Activated T-cell treated with anti-CD3 and anti-CD28 coated beads, Interleukin-2, amount 50 U/mL, for 72 hours (primary cell): ENCODE measurements around the gene CD24. TPM values are rescaled to one million over a fixed set of nuclear protein-coding genes. Genes with fewer than 3 reads are reported as not detected.

Experiments
- ATAC-seq, 2 donors: fragments of 150-1000 bp; cut with Tn5 transposase; replicated peaks in 1 of 2; 2 replicates each; pipeline ENCODE4 v1.10.0; 2021; ENCODE audit warnings: moderate library complexity in 2 of 2, mild to moderate bottlenecking in 1 of 2
- DNase-seq, 2 donors: peaks; one replicate each; pipeline ENCODE4 v3.0.0; 2021 to 2022; ENCODE audit warnings: mixed read lengths in 1 of 2
- H3K27ac Mint-ChIP-seq: one replicate; pipeline ENCODE4 v1.8.0; 2022; ENCODE audit warnings: mild to moderate bottlenecking, moderate library complexity, mixed read lengths
- H3K27me3 Mint-ChIP-seq: one replicate; pipeline ENCODE4 v1.8.0; 2022; ENCODE audit warnings: low read depth, mixed read lengths
- H3K36me3 Mint-ChIP-seq, 2 donors: one replicate each; pipeline ENCODE4 v1.8.0; 2022; ENCODE audit warnings: mixed read lengths in 2 of 2, mild to moderate bottlenecking in 1 of 2; ENCODE audit not compliant: insufficient read depth in 2 of 2
- H3K4me1 Mint-ChIP-seq: one replicate; pipeline ENCODE4 v1.8.0; 2022; ENCODE audit warnings: low read depth, mixed read lengths
- H3K4me3 Mint-ChIP-seq, 2 donors: one replicate each; pipeline ENCODE4 v1.8.0; 2022; ENCODE audit warnings: mild to moderate bottlenecking in 2 of 2, mixed read lengths in 2 of 2, moderate library complexity in 2 of 2
- H3K9me3 Mint-ChIP-seq, 2 donors: one replicate each; pipeline ENCODE4 v1.8.0; 2022; ENCODE audit warnings: mixed read lengths in 2 of 2
- total RNA-seq, 2 donors: library from RNA; stranded (reverse); gene quantifications; one replicate each; pipeline ENCODE4 v1.2.3, GENCODE V29; 2022

The CD24 gene
- total RNA-seq, 2 donors from 2014 or later = 0.34 to 1.3 TPM

GRCh38 chr6:106964099-106964498 lies 10.4 kb downstream of the CD24 start:
- ATAC-seq (no peak), DNase-seq (no peak)
- Mint-ChIP-seq H3K4me1 (no peaks in the 10 kb centered on the region), H3K27ac (no peak overlapping the region), H3K4me3 (no peak overlapping the region), H3K36me3 (no peaks in the 10 kb centered on the region), H3K9me3 (peaks cover 0 to 2% of the 10 kb centered on the region in 2 donors), H3K27me3 (peaks cover 25% of the 10 kb centered on the region)

GRCh38 chr6:106963544-106963943 lies 11.0 kb downstream of the CD24 start:
- no peak overlapping the region for H3K27ac Mint-ChIP-seq
- no peak for DNase-seq
- peaks cover 0 to 2% of the 10 kb centered on the region in 2 donors for H3K9me3 Mint-ChIP-seq
- peaks cover 21% of the 10 kb centered on the region for H3K27me3 Mint-ChIP-seq
- H3K4me3 Mint-ChIP-seq = no peak overlapping the region
- no peaks in the 10 kb centered on the region for H3K4me1 Mint-ChIP-seq
- no peak for ATAC-seq
- no peaks in the 10 kb centered on the region for H3K36me3 Mint-ChIP-seq

GRCh38 chr6:106961801-106962200 lies 12.7 kb downstream of the CD24 start:
- no peaks in the 10 kb centered on the region for H3K36me3 Mint-ChIP-seq

DNA sequence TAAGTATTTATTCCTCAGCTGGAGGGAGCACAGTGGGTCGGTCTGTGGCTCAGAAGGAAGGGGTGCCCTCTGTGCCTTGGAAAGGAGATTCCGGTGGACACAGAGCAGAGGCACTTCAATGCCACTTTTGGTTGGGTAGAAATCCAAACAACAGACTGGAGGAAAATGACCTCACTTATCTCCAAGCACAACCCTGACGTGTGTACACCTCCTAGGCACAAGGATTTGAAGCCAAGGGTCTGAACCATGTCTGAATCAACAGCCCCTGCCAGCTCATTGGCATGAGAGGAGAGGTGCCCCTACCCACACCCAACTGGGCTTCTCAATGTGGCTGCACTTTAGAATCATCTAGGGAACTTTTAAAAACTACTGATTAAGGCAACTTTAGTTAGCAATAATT lies 13.4 kb downstream of the CD24 start:
- Mint-ChIP-seq H3K27ac (no peak overlapping the region), H3K4me1 (no peaks in the 10 kb centered on the region), H3K4me3 (no peak overlapping the region), H3K27me3 (peaks cover 21% of the 10 kb centered on the region), H3K9me3 (peaks cover 0 to 2% of the 10 kb centered on the region in 2 donors), H3K36me3 (no peaks in the 10 kb centered on the region)
- no peak for ATAC-seq
- no peak for DNase-seq

More at GRCh38 chr6:106961801-106962200, 12.7 kb downstream of the CD24 start:
- Mint-ChIP-seq H3K4me1 (no peaks in the 10 kb centered on the region), H3K27ac (no peak overlapping the region), H3K4me3 (no peak overlapping the region), H3K9me3 (peaks cover 0 to 2% of the 10 kb centered on the region in 2 donors), H3K27me3 (peaks cover 26% of the 10 kb centered on the region)
- ATAC-seq (no peak), DNase-seq (no peak)

GRCh38 chr6:106959985-106960384 lies 14.5 kb downstream of the CD24 start:
- peaks cover 0 to 2% of the 10 kb centered on the region in 2 donors for H3K9me3 Mint-ChIP-seq
- ATAC-seq (no peak), DNase-seq (no peak)
- H3K27me3 Mint-ChIP-seq = peaks cover 19% of the 10 kb centered on the region
- H3K36me3 Mint-ChIP-seq = no peaks in the 10 kb centered on the region
- no peaks in the 10 kb centered on the region for H3K4me1 Mint-ChIP-seq
- no peak overlapping the region for H3K27ac Mint-ChIP-seq
- H3K4me3 Mint-ChIP-seq = no peak overlapping the region

DNA sequence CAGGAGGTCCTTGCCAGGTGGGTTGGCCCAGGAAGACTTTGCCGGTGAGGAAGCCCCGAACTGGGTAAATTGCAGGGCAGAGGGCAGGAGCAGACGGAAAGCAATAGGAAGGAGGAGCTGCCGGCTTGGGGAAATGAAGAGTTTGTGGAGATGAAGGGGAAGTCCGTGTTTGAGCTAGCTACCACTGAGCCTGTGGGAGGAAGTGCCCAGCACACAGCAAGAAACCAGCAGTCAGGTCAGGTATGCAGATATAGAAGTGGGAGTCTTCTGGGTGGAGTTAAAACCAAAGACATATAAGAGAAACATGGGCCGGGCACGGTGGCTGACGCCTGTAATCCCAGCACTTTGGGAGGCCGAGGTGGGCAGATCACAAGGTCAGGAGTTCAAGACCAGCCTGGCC lies 34.7 kb downstream of the CD24 start:
- H3K27me3 Mint-ChIP-seq = peaks cover 46% of the 10 kb centered on the region
- DNase-seq (no peak), ATAC-seq (no peak)
- H3K9me3 Mint-ChIP-seq = no peaks in the 10 kb centered on the region
- no peak overlapping the region for H3K4me3 Mint-ChIP-seq
- no peaks in the 10 kb centered on the region for H3K4me1 Mint-ChIP-seq
- no peaks in the 10 kb centered on the region for H3K36me3 Mint-ChIP-seq
- no peak overlapping the region for H3K27ac Mint-ChIP-seq

GRCh38 chr6:106939208-106939607 lies 35.3 kb downstream of the CD24 start:
- no peak overlapping the region for H3K27ac Mint-ChIP-seq
- H3K4me1 Mint-ChIP-seq = no peaks in the 10 kb centered on the region
- no peak overlapping the region for H3K4me3 Mint-ChIP-seq
- no peak for ATAC-seq
- H3K27me3 Mint-ChIP-seq = peaks cover 46% of the 10 kb centered on the region
- H3K9me3 Mint-ChIP-seq = no peaks in the 10 kb centered on the region
- no peak for DNase-seq
- H3K36me3 Mint-ChIP-seq = no peaks in the 10 kb centered on the region

- DNase-seq = peak; percentile 5 to 13
- H3K4me1 Mint-ChIP-seq = no peaks in the 10 kb centered on the region
- H3K27me3 Mint-ChIP-seq = peaks cover 41% of the 10 kb centered on the region
- no peak for ATAC-seq
- no peaks in the 10 kb centered on the region for H3K9me3 Mint-ChIP-seq
- no peak overlapping the region for H3K4me3 Mint-ChIP-seq
- no peaks in the 10 kb centered on the region for H3K36me3 Mint-ChIP-seq
- H3K27ac Mint-ChIP-seq = no peak overlapping the region
Observed at GRCh38 chr6:106927531-106928398, 46.8 kb downstream of the CD24 start.

GRCh38 chr6:106925948-106926347 lies 48.6 kb downstream of the CD24 start:
- no peaks in the 10 kb centered on the region for H3K36me3 Mint-ChIP-seq
- no peak overlapping the region for H3K4me3 Mint-ChIP-seq

DNA sequence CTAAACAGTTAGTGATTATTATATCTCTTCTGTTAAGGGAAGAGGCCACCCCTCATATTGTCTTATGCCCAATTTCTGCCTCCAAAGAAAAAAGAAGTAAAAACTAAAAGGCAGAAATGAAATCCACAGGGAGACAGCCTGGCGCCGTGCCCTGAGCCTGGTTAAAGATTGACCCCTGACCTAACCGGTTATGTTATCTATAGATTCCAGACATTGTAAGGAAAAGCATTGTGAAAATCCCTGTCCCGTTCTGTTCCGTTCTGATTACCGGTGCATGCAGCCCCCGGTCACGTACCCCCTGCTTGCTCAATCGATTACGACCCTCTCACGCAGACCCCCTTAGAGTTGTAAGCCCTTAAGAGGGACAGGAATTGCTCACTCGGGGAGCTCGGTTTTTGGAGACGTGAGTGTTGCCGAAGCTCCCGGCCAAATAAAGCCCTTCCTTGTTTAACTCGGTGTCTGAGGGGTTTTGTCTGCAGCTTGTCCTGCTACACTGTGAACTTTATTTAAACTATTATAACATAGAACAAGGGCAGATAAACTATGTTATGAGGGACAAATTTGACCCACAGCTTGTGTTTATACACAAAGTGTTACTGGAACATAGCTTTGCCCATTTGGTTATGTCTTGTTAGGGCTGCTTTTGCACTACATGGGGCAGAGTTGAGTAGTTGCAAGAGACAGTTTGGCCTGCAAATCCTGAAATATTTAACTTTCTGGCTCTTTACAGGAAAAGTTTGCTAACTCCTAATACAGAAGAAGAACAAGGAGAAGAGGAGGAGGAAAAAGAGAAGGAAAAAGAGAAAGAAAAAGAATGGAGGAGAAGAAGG lies 49.6 kb downstream of the CD24 start:
- no peak overlapping the region for H3K4me3 Mint-ChIP-seq
- DNase-seq = no peak
- no peaks in the 10 kb centered on the region for H3K36me3 Mint-ChIP-seq
- H3K4me1 Mint-ChIP-seq = no peaks in the 10 kb centered on the region
- H3K27me3 Mint-ChIP-seq = peaks cover 30% of the 10 kb centered on the region
- no peak overlapping the region for H3K27ac Mint-ChIP-seq
- ATAC-seq = no peak
- H3K9me3 Mint-ChIP-seq = no peaks in the 10 kb centered on the region

More at GRCh38 chr6:106925948-106926347, 48.6 kb downstream of the CD24 start:
- ATAC-seq = no peak
- DNase-seq = no peak
- Mint-ChIP-seq H3K27me3 (peaks cover 33% of the 10 kb centered on the region), H3K9me3 (no peaks in the 10 kb centered on the region), H3K4me1 (no peaks in the 10 kb centered on the region), H3K27ac (no peak overlapping the region)

DNA sequence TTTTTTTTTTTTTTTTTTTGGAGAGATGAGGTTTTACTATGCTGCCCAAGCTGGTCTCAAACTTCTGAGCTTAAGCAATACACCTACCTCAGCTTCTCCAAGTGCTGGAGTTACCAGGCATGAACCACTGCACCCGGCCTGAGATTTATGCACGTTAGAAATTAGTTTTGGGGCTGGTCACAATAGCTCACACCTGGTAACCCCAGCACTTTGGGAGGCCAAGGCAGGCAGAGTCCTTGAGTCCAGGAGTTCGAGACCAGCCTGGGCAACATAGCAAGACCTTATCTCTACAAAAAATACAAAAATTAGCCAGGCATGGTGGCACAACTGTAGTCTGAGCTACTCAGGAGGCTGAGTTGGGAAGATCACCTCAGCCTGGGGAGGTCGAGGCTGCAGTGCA lies 51.9 kb downstream of the CD24 start:
- no peaks in the 10 kb centered on the region for H3K36me3 Mint-ChIP-seq
- H3K4me3 Mint-ChIP-seq = no peak overlapping the region
- peaks cover 31% of the 10 kb centered on the region for H3K27me3 Mint-ChIP-seq
- no peak overlapping the region for H3K27ac Mint-ChIP-seq
- no peaks in the 10 kb centered on the region for H3K9me3 Mint-ChIP-seq
- DNase-seq (no peak), ATAC-seq (no peak)
- H3K4me1 Mint-ChIP-seq = no peaks in the 10 kb centered on the region
